Coronary artery (tissue), 2 donors: Measurements from ENCODE around the gene MYO16.

Source experiments
- DNase-seq: peaks from one replicate; pipeline ENCODE4 v3.0.0-alpha.2; 2017; ENCODE audit warnings: low spot score
- H3K27ac ChIP-seq, 2 donors: fragments of 200-600 bp; sonication (generic); one replicate each; pipeline ENCODE4 v1.5.1; 2016 to 2019
- H3K4me3 ChIP-seq: fragments of 200-600 bp; sonication (generic); 2 replicates; pipeline ENCODE4 v1.5.1; 2016; ENCODE audit warnings: mild to moderate bottlenecking, moderate library complexity
- CTCF ChIP-seq: fragments of 200-600 bp; sonication (generic); IDR thresholded peaks from one replicate; pipeline ENCODE4 v1.5.1; 2019; ENCODE audit warnings: antibody characterized with exemption

MYO16 gene

GRCh38 chr13:109101550-109102144 lies 472.2 kb downstream of the MYO16 start:
- DNase-seq: no peak
- Histone ChIP-seq H3K4me3 (no peak overlapping the region), H3K27ac (no peak overlapping the region)
- TF ChIP-seq CTCF: no peak

GRCh38 chr13:109105899-109106298 lies 476.5 kb downstream of the MYO16 start:
- no peak for TF ChIP-seq CTCF
- no peak overlapping the region for H3K27ac ChIP-seq
- DNase-seq: no peak
- H3K4me3 ChIP-seq: no peak overlapping the region

- TF ChIP-seq CTCF: no peak
- DNase-seq: no peak
- no peak overlapping the region for H3K27ac ChIP-seq
- no peak overlapping the region for H3K4me3 ChIP-seq
Observed at GRCh38 chr13:109110159-109110558, 480.7 kb downstream of the MYO16 start.

GRCh38 chr13:109111141-109111540 lies 481.7 kb downstream of the MYO16 start:
- no peak overlapping the region for H3K27ac ChIP-seq
- H3K4me3 ChIP-seq: no peak overlapping the region
- TF ChIP-seq CTCF: no peak
- no peak for DNase-seq

GRCh38 chr13:109113427-109113826 lies 484.0 kb downstream of the MYO16 start:
- TF ChIP-seq CTCF: no peak
- no peak for DNase-seq
- Histone ChIP-seq H3K4me3 (no peak overlapping the region), H3K27ac (no peak overlapping the region)

GRCh38 chr13:109114162-109114561 lies 484.8 kb downstream of the MYO16 start:
- no peak overlapping the region for H3K27ac ChIP-seq
- no peak overlapping the region for H3K4me3 ChIP-seq
- no peak for TF ChIP-seq CTCF
- DNase-seq: no peak

GRCh38 chr13:109114991-109115390 lies 485.6 kb downstream of the MYO16 start:
- no peak overlapping the region for H3K4me3 ChIP-seq
- H3K27ac ChIP-seq: no peak overlapping the region
- no peak for TF ChIP-seq CTCF
- no peak for DNase-seq
